HepG2 (cell line): ENCODE measurements around the gene LINGO1. TPM values are rescaled to one million over a fixed set of nuclear protein-coding genes. Genes with fewer than 3 reads are reported as not detected.

Experiments used
- ATAC-seq: fragments of 200-7000 bp; cut with Tn5 transposase; 3 replicates; pipeline ENCODE4 v1.9.1; 2020; ENCODE audit warnings: mild to moderate bottlenecking, moderate library complexity
- BruUV-seq: library from RNA; stranded (reverse); fragments of 400-500 nt; replicated peaks from 2 replicates; lab custom pipeline; 2021; lab: Mats Ljungman, UMichigan
- CTCF ChIA-PET: fragments of 300-600 bp; formaldehyde crosslinking; extraction: SDS; loops from one replicate; lab custom pipeline; 2021; ENCODE audit warnings: low total read pairs, inconsistent platforms, low intra/inter-chr PET ratio; lab: Yijun Ruan, JAX
- POLR2A ChIA-PET: fragments of 350-600 bp; sonication (Branson Sonifier 250); formaldehyde crosslinking; loops from one replicate; lab custom pipeline; 2020; ENCODE audit warnings: antibody characterized with exemption, inconsistent platforms; lab: Yijun Ruan, JAX
- DNase-seq: peaks from one replicate; pipeline ENCODE4 v3.0.0-alpha.2; 2015; ENCODE audit warnings: low spot score
- FAIRE-seq: peaks from 3 replicates; lab custom pipeline; 2011; peaks lifted over from hg19 to GRCh38; lab: Jason Lieb, UNC
- H2AFZ ChIP-seq: one replicate; pipeline ENCODE4 v1.6.1; 2011; ENCODE audit warnings: low read length, inconsistent platforms
- H3K27ac ChIP-seq: fragments of 300-600 bp; 3 replicates; pipeline ENCODE4 v1.8.0; 2011; ENCODE audit warnings: mixed run types, mild to moderate bottlenecking, mixed read lengths, low read length, inconsistent platforms; ENCODE audit not compliant: insufficient read depth; ENCODE audit errors: extremely low read length
- H3K27me3 ChIP-seq, 2 experiments: fragments of 200-600 bp in 1 of 2; 2 replicates in 1 of 2; 3 replicates in 1 of 2; pipeline versions ENCODE4 v1.6.0 to v1.8.0; 2011; ENCODE audit warnings: low read length in 2 of 2, mild to moderate bottlenecking in 2 of 2, moderate library complexity in 2 of 2, inconsistent platforms in 1 of 2; ENCODE audit not compliant: insufficient read depth in 2 of 2, control insufficient read depth in 1 of 2
- H3K36me3 ChIP-seq, 2 experiments: fragments of 200-600 bp in 1 of 2; replicated peaks in 1 of 2; 2 replicates in 1 of 2; 3 replicates in 1 of 2; pipeline versions ENCODE4 v1.5.1 to v1.8.0; 2011; ENCODE audit warnings: low read length in 2 of 2, inconsistent platforms in 1 of 2; ENCODE audit not compliant: insufficient read depth in 2 of 2, control insufficient read depth in 1 of 2
- H3K4me1 ChIP-seq: 2 replicates; pipeline ENCODE4 v1.5.1; 2012; ENCODE audit warnings: low read length, inconsistent platforms; ENCODE audit not compliant: insufficient read depth
- H3K4me2 ChIP-seq: 2 replicates; pipeline ENCODE4 v1.6.0; 2011; ENCODE audit warnings: low read depth, low read length, inconsistent platforms
- H3K4me3 ChIP-seq, 3 experiments: fragments of 200-600 bp in 1 of 3; sonication (generic), shearing (Covaris generic) in 1 of 3; replicated peaks in 1 of 3; 2 replicates each; pipeline ENCODE4 v1.5.1; 2011 to 2016; ENCODE audit warnings: low read length in 3 of 3, inconsistent platforms in 2 of 3, low read depth in 2 of 3, mild to moderate bottlenecking in 2 of 3, control low read depth in 1 of 3, mixed read lengths in 1 of 3; ENCODE audit not compliant: insufficient read depth in 1 of 3
- H3K79me2 ChIP-seq: one replicate; pipeline ENCODE4 v1.6.1; 2011; ENCODE audit warnings: low read length, inconsistent platforms; ENCODE audit not compliant: insufficient read depth
- H3K9ac ChIP-seq: 2 replicates; pipeline ENCODE4 v1.6.0; 2011; ENCODE audit warnings: mild to moderate bottlenecking, low read depth, low read length, inconsistent platforms; ENCODE audit not compliant: insufficient read depth
- H3K9me3 ChIP-seq: 2 replicates; pipeline ENCODE4 v1.5.1; 2012; ENCODE audit warnings: mild to moderate bottlenecking, low read length
- H4K20me1 ChIP-seq: 2 replicates; pipeline ENCODE4 v1.6.0; 2011; ENCODE audit warnings: inconsistent platforms, mild to moderate bottlenecking, low read length, moderate library complexity; ENCODE audit not compliant: insufficient read depth
- CENPX ChIP-seq: sonication (generic); formaldehyde crosslinking; IDR thresholded peaks from 2 replicates; pipeline ENCODE4 v1.9.0; 2021; ENCODE audit warnings: mild to moderate bottlenecking, missing genetic modification reagents, moderate library complexity
- DR1 ChIP-seq: sonication (generic); formaldehyde crosslinking; IDR thresholded peaks from 2 replicates; pipeline ENCODE4 v1.8.0; 2021; ENCODE audit warnings: mild to moderate bottlenecking, missing genetic modification reagents, inconsistent platforms
- ELF4 ChIP-seq: sonication (generic); formaldehyde crosslinking; IDR thresholded peaks from 2 replicates; pipeline ENCODE4 v1.5.0; 2020; ENCODE audit warnings: missing genetic modification reagents, mild to moderate bottlenecking, moderate library complexity, borderline replicate concordance
- GLI4 ChIP-seq: sonication (generic); formaldehyde crosslinking; IDR thresholded peaks from 2 replicates; pipeline ENCODE4 v1.5.1; 2020; ENCODE audit warnings: missing genetic modification reagents, mild to moderate bottlenecking, moderate library complexity, borderline replicate concordance
- HOXD1 ChIP-seq: sonication (generic); formaldehyde crosslinking; IDR thresholded peaks from 2 replicates; pipeline ENCODE4 v1.5.0; 2020; ENCODE audit warnings: missing genetic modification reagents
- IKZF5 ChIP-seq: IDR thresholded peaks from 2 replicates; pipeline ENCODE4 v1.6.1; 2018; ENCODE audit warnings: missing genetic modification reagents, mild to moderate bottlenecking, missing compliant biosample characterization
- IRF1 ChIP-seq: sonication (generic); formaldehyde crosslinking; IDR thresholded peaks from 2 replicates; pipeline ENCODE4 v1.4.0; 2020; ENCODE audit warnings: low read depth, mild to moderate bottlenecking, missing genetic modification reagents
- IRX3 ChIP-seq: sonication (generic); formaldehyde crosslinking; IDR thresholded peaks from 2 replicates; pipeline ENCODE4 v1.8.1; 2023; ENCODE audit warnings: mild to moderate bottlenecking, low read depth, missing genetic modification reagents, borderline replicate concordance
- JUN ChIP-seq: sonication (generic); formaldehyde crosslinking; IDR thresholded peaks from 2 replicates; pipeline ENCODE4 v1.4.0; 2020; ENCODE audit warnings: mild to moderate bottlenecking, missing genetic modification reagents
- NKX3-1 ChIP-seq: sonication (generic); formaldehyde crosslinking; IDR thresholded peaks from 2 replicates; pipeline ENCODE4 v1.5.0; 2020; ENCODE audit warnings: missing genetic modification reagents
- NR2C2 ChIP-seq: sonication (generic); formaldehyde crosslinking; IDR thresholded peaks from 2 replicates; pipeline ENCODE4 v1.4.0; 2020; ENCODE audit warnings: missing genetic modification reagents, mild to moderate bottlenecking, moderate library complexity, borderline replicate concordance
- ZEB1 ChIP-seq: IDR thresholded peaks from 2 replicates; pipeline ENCODE4 v1.6.1; 2012; ENCODE audit warnings: mild to moderate bottlenecking, low read depth, inconsistent platforms; ENCODE audit not compliant: insufficient replicate concordance
- ZNF24 ChIP-seq: fragments of 450-650 bp; IDR thresholded peaks from 2 replicates; pipeline ENCODE4 v1.6.1; 2017; ENCODE audit warnings: antibody characterized with exemption, mild to moderate bottlenecking
- ZNF33B ChIP-seq: sonication (generic); formaldehyde crosslinking; IDR thresholded peaks from 2 replicates; pipeline ENCODE4 v1.5.1; 2020; ENCODE audit warnings: mild to moderate bottlenecking, missing genetic modification reagents
- ZNF768 ChIP-seq: sonication (generic); formaldehyde crosslinking; IDR thresholded peaks from 2 replicates; pipeline ENCODE4 v1.4.0; 2020; ENCODE audit warnings: missing genetic modification reagents
- WGBS: methylation state at CpG from one replicate; pipeline ENCODE4 v1.1.6; 2017; ENCODE audit warnings: low lambda C conversion rate; 5-methylcytosine and 5-hydroxymethylcytosine counted together
- in situ Hi-C: cut with HindIII; loops from 2 replicates; pipeline ENCODE4 v1.10.0; 2017; ENCODE audit warnings: low pct_unique_long_range_greater_than_20kb; ENCODE audit not compliant: extremely low pct_ligation_motif_present
- intact Hi-C: fragments of 100-400 bp; cut with micrococcal nuclease; formaldehyde crosslinking; loops from one replicate; pipeline ENCODE4 v1.10.0; 2022; ENCODE audit not compliant: unreplicated experiment
- polyA plus RNA-seq, 8 experiments: library from polyadenylated mRNA; depleted of rRNA in 3 of 8; stranded (reverse) in 7 of 8; unstranded in 1 of 8; fragments of >200 nt; fragmentation: Illumina TruSeq in 4 of 8; extraction: Trizol in 4 of 8; gene quantifications; 2 replicates each; pipeline versions ENCODE4 v1.2.1 to v1.2.3, GENCODE V29; 2011 to 2016; ENCODE audit warnings: low read depth in 4 of 8, missing spikeins in 1 of 8, mixed read lengths in 1 of 8; ENCODE audit not compliant: insufficient read depth in 1 of 8
- total RNA-seq, 5 experiments: library from RNA; depleted of rRNA; stranded (reverse); fragments of >200 nt; fragmentation: Illumina TruSeq; extraction: Trizol; gene quantifications; 2 replicates each; pipeline ENCODE4 v1.2.3, GENCODE V29; 2016; ENCODE audit warnings: low read depth in 1 of 5
- TF ChIP-seq, protein P1 (sequence below): sonication (generic); formaldehyde crosslinking; IDR thresholded peaks from 2 replicates; pipeline ENCODE4 v1.4.0; 2020; ENCODE audit warnings: missing genetic modification reagents
- TF ChIP-seq, protein P2 (sequence below): sonication (generic); formaldehyde crosslinking; IDR thresholded peaks from 2 replicates; pipeline ENCODE4 v1.9.0; 2021; ENCODE audit warnings: missing genetic modification reagents, mild to moderate bottlenecking, borderline replicate concordance

LINGO1 gene
- total and polyA plus RNA-seq, 2 of the 13 experiments (the other 11 are each of a cell fraction or from before 2014, with no cell fraction given), result 0.07 TPM; not detected in 1

GRCh38 chr15:77592758-77593157 lies 40.0 kb downstream of the LINGO1 start:
- in situ Hi-C loops, result no loop called here
- Histone ChIP-seq H2AFZ (no peak overlapping the region), H3K9ac (no peak overlapping the region), H3K79me2 (no peaks in the 10 kb centered on the region), H3K4me1 (peaks cover 40% of the 10 kb centered on the region), H3K27ac (no peak overlapping the region), H3K9me3 (no peaks in the 10 kb centered on the region), H3K4me2 (no peak overlapping the region), H4K20me1 (no peaks in the 10 kb centered on the region), H3K36me3 (no peaks in the 10 kb centered on the region), H3K4me3 (no peak overlapping the region), H3K27me3 (peaks cover 0 to 14% of the 10 kb centered on the region in 2 experiments; a peak in 3 of 5 replicates)
- no peak for FAIRE-seq
- CTCF ChIA-PET, result no interaction called here
- DNase-seq, result no peak
- BruUV-seq, result no TSS peak
- intact Hi-C loops, result no loop called here
- POLR2A ChIA-PET, result no interaction called here
- 81% methylated on average over 2 of the region's 3 CpGs for WGBS
- TF ChIP-seq, protein P1, sequence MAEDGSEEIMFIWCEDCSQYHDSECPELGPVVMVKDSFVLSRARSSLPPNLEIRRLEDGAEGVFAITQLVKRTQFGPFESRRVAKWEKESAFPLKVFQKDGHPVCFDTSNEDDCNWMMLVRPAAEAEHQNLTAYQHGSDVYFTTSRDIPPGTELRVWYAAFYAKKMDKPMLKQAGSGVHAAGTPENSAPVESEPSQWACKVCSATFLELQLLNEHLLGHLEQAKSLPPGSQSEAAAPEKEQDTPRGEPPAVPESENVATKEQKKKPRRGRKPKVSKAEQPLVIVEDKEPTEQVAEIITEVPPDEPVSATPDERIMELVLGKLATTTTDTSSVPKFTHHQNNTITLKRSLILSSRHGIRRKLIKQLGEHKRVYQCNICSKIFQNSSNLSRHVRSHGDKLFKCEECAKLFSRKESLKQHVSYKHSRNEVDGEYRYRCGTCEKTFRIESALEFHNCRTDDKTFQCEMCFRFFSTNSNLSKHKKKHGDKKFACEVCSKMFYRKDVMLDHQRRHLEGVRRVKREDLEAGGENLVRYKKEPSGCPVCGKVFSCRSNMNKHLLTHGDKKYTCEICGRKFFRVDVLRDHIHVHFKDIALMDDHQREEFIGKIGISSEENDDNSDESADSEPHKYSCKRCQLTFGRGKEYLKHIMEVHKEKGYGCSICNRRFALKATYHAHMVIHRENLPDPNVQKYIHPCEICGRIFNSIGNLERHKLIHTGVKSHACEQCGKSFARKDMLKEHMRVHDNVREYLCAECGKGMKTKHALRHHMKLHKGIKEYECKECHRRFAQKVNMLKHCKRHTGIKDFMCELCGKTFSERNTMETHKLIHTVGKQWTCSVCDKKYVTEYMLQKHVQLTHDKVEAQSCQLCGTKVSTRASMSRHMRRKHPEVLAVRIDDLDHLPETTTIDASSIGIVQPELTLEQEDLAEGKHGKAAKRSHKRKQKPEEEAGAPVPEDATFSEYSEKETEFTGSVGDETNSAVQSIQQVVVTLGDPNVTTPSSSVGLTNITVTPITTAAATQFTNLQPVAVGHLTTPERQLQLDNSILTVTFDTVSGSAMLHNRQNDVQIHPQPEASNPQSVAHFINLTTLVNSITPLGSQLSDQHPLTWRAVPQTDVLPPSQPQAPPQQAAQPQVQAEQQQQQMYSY, result no peak
- no peak for TF ChIP-seq CENPX (CRISPR knock-in tag)
- no peak for TF ChIP-seq ELF4
- TF ChIP-seq DR1, result no peak
- TF ChIP-seq JUN (CRISPR knock-in tag), result no peak
- TF ChIP-seq NKX3-1 (CRISPR knock-in tag), result no peak
- no peak for TF ChIP-seq ZNF24
- no peak for TF ChIP-seq IRX3 (CRISPR knock-in tag)
- no peak for TF ChIP-seq ZEB1
- no peak for TF ChIP-seq HOXD1 (CRISPR knock-in tag)
- no peak for TF ChIP-seq NR2C2
- TF ChIP-seq IRF1 (CRISPR knock-in tag), result no peak
- TF ChIP-seq ZNF768 (CRISPR knock-in tag), result no peak
- TF ChIP-seq ZNF33B (CRISPR knock-in tag), result no peak
- TF ChIP-seq GLI4 (CRISPR knock-in tag), result no peak
- TF ChIP-seq, protein P2, sequence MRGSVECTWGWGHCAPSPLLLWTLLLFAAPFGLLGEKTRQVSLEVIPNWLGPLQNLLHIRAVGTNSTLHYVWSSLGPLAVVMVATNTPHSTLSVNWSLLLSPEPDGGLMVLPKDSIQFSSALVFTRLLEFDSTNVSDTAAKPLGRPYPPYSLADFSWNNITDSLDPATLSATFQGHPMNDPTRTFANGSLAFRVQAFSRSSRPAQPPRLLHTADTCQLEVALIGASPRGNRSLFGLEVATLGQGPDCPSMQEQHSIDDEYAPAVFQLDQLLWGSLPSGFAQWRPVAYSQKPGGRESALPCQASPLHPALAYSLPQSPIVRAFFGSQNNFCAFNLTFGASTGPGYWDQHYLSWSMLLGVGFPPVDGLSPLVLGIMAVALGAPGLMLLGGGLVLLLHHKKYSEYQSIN (CRISPR knock-in tag), result no peak
- TF ChIP-seq IKZF5 (CRISPR knock-in tag), result no peak
- no peak for ATAC-seq
